HG03460 (cell line): Measurements from ENCODE around the gene CD164L2.
"Not testable (repeated sequence)": the region's sequence is repeated elsewhere in the genome, so short reads cannot be mapped to it uniquely, and the experiment has no call there.

Source experiments
- ATAC-seq: cut with Tn5 transposase; IDR thresholded peaks from one replicate; pipeline ENCODE4 v1.9.1; 2021; ENCODE audit not compliant: unreplicated experiment

The CD164L2 gene

DNA sequence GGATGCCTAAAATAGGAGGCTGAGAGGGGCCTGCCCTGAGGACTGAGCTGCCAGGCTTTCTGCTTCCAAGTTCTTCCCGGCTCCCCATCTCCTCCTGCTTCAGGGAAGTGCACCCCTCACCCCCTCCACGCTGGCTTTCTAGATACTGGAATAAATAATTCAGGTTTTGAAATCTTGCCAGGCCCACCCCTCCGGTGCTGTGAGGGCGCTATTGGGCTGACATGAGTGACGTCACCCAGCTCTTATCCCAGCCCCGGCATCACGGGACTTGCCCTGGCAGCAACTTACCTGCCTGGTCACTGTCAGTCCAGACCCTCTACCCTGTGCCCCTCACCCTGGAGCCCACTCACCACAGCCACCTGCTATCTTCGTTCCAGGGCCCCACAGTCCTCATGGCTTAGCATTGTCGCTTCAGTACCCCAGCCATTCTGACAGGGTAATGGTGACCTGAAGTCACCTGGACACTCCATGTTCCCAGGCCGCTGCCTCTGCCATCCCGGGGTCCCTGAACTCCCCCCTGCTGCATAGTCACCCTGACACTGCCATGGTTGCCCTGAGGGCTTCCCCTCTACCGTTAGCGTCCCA lies 8.5 kb upstream of the CD164L2 start:
- no peak for ATAC-seq

DNA sequence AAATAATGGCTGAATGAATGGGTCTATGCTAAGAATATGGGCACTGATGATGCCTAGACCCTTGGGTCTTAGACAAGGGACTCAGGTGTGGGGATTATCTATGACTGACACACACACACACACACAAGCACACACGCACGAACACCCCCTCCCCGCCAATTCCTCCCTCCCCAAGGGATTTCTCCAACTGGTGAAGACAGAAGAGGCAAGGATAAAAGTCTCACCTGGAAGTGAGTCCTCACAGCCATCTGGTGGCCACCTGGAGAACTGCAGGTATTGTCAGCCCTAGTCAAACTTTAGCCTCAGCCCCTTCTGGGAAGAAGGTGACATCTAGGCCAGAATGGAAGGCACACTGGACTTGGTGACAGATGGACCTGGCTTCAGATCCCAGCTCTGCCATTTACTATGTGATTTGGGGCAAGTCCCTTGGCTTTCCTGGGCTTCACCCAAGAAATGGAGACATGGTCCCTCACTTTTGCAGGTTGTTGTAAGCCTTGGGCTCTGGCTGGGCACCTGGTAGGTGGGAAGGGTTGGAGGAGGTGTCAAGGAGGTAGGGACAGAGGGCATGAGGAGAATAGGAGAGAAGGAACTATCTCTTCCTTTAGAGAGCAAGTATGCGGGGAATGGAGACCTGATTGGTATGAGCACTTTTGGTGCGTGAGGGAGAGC lies 5.3 kb upstream of the CD164L2 start:
- ATAC-seq: no peak

DNA sequence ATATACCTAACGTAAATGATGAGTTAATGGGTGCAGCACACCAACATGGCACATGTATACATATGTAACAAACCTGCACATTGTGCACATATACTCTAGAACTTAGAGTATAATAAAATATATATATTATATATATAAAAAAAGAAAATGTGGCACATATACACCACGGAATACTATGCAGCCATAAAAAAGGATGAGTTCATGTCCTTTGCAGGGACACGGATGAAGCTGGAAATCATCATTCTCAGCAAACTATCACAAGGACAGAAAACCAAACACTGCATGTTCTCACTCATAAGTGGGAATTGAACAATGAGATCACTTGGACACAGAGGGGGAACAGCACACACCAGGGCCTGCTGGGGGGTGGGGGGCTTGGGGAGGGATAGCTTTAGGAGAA lies 1.7 kb upstream of the CD164L2 start:
- ATAC-seq: not testable (repeated sequence)

DNA sequence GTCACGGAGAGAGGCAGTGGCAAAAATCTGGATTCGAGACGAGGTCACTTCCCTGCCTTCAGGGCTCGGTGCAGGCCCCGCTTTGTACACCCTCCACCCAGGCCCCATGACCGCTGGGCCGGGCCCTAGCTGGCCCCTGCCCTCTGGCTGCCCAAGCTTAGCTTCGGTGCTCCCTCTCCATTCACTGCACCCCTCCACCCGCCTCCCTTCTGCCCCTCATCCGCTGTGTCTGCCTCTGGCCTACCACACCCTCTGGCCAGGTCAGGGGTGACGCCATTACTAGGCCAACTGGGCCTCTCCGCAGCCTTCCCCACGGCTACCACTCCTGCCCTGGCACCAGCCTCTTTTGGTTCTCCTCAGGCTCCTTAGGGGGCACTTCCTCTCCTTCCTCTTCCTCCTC lies 528 bp upstream of the CD164L2 start:
- ATAC-seq: no peak

DNA sequence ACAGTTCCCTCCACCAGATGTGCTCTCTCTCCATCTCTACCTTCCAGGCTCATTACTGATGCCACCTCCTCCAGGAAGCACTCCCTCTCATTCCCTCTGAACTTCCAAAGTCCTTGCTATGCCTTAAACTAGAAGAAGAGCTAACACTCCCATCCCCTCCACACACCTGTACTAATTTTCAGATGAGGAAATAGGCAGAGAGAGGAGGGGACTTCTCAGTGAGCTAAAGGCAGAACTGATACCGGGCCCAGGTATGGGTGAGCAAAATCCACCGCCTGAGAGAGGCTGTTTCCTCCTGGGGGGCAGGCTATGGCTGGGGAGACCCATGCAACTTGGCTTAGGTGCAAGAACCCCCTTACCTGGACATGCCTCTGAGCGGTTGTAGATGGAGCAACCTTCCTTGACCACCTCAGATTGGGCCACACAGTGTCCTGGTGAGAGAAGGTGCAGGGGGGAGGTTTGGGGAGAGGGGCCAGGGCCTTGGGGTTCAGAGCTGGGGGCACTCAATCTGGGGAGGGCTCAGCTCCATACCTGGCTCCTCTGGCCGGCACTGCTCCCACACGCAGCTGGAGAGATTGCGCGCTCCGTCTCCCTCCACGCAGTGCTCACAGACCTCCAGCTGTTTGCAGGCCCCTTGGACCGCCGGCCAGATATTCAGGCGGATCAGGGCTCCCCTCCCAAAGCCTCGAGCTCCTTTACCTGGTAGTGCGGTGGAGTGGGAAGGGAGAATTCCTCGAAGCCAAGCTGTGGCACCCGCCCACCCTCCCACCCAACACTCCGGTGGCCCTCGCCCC lies 967 bp downstream of the CD164L2 start:
- ATAC-seq: no peak

DNA sequence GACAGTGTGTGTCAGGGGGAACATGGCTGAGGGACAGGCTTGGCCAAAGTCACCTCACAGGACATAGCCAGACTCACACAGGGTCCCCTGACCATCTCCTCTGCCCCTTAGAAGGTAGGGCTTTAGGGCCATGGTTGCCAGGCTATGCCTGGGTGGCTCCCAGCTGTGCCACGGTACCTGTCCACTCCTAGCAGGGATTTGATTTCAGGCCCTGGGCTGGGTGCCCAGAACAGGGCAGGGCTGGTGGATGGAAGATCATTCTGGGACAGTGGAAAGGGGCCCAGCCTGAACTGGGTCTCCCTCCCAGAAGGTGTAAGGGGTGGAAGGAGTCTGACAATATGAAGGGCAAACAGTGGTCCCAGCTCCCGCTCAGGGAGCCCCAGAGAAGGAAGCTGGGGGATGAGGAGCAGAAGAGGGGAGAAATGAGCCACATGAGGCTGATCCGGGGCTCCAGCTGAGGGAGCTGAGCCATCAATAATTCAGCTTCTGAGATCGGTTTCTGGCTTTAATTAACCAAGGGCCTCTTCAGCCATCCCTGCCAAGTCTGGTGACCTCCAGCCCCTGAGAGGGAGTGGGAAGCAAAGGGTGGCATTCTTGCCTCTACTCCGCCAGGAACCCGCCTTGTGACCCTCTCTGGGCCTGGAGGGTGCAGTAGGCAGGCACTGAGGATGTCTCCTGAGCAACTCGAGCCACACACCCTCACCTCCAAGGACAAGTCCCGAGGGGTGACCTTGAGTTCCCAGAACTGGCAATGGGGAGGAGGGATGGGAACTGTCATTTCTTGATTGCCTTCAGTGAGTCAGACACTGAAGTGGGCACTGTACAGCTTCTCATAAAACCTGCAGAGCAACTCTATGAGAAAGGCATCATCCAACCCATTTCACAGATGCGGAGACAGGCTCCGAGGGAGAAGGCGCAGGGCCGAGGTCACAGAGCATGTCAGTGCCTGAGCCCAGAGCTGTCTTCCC lies 2.1 kb downstream of the CD164L2 start:
- no peak for ATAC-seq

DNA sequence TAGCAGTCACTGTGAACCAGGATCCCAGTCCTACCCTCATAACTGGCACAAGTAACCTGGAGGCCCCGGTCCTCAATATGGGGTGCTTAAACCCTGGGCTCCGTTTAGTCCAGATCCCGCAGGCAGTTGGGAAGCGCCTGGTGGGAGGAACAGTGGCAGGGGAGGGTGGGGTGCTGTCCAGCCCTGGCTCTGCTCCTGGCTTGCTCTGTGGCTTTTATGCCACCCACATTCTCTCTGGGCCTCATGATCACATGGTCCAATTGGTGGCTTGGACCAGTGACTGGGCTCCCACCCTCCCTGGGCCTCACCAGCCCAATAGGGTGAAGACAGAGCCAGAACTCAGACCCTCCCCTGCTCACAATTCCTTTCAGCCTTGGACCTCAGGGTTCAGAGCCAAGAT lies 2.9 kb downstream of the CD164L2 start:
- ATAC-seq: no peak

DNA sequence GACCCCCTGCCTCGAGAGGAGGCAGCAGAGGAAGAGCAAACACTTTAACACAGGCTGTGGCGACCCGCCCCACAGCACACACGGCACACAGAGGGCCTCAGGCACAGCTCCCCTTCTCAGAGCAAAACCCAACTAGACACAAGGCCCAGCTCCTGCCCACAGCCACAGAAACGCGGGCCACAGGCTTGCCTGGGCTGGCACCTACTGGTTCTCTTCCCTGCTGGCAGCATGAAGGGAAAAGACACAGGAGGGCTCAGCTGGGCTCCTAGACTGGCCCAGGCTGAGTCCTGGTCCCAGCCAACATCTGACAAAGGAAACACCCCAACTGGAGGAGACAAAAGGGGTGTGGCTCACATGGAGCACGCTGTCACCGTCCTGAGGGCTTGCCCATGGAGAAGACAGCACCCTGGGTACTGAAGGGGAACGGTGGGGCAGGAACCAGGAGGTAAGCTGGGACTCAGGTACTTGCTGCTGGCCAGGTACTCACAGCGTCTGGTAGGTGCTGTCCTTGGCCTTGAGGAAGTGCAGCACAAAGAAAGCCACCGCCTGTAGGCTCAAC lies 3.5 kb downstream of the CD164L2 start:
- no peak for ATAC-seq

DNA sequence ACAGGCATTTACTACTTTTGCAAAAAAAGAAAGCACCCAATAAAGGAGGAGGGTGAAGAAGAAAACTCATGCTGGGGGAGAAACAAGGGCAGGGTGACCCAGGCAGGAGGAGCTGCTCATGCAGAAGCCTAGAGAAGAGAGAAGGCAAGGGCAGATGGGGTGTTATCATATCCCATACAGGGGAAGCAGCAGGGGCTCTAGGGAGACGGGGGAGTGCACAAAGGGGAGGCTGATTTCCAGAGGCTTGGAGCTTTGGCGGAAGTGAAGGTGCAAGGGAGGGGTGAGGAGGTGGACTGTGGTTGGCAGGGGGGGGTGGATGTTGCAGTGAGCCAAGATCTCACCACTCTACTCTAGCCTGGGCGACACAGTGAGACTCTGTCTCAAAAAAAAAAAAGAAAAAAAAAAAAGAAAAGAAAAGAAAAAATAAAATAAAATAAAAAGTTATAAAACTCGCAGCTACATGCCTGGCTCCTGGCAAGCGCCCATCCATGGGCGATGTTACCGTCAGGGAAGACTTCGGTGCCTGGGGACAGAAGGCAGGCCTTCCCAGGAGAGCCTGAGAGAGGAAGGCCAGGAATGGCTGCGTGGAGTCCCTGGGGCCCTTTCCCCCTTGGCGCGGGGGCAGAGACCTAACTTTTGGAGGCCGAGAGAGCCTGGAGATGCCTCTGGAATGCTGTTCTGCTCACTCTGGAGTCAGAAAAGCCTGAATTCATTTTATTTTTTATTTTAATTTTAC lies 5.2 kb downstream of the CD164L2 start:
- no peak for ATAC-seq

DNA sequence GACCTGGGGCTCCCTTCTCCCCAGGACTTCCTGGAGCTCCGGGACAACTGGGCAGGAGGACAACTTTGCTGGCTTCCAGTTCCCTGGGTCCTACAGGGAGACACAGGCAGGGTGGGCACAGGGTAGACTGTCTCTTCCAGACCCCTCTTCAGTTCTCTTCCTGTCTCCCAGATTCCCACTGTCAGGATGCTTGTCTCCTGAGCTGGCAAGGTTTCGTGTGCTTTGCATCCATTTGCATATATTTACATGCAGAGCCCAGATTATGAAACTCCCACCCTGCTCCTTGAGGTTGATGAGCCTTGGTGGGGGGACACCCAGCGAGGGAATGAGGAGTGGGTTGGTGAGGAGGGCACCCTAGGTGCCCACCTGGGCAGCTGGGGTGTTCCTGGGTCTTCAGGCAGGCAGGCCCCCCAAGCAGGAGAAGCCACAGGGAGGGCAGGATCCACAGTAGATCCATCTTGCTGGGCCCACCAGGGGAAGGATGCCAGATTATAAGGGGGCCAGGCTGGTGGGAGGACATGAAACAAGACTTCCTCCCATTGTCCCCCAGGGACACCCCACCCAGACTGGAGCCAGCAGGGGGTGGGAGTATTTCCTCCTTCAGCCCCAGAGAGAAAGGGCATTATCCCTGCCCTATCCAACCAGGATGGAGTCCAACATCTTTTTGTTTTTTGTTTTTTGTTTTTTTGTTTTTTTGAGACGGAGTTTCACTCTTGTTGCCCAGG lies 8.6 kb downstream of the CD164L2 start, which contains the start of gene FCN3:
Gene FCN3, minus strand, starts transcription at position 463 of the 725 bp plus-strand sequence. Its CDS starts 6 bp downstream, at position 457.
- ATAC-seq: no peak

DNA sequence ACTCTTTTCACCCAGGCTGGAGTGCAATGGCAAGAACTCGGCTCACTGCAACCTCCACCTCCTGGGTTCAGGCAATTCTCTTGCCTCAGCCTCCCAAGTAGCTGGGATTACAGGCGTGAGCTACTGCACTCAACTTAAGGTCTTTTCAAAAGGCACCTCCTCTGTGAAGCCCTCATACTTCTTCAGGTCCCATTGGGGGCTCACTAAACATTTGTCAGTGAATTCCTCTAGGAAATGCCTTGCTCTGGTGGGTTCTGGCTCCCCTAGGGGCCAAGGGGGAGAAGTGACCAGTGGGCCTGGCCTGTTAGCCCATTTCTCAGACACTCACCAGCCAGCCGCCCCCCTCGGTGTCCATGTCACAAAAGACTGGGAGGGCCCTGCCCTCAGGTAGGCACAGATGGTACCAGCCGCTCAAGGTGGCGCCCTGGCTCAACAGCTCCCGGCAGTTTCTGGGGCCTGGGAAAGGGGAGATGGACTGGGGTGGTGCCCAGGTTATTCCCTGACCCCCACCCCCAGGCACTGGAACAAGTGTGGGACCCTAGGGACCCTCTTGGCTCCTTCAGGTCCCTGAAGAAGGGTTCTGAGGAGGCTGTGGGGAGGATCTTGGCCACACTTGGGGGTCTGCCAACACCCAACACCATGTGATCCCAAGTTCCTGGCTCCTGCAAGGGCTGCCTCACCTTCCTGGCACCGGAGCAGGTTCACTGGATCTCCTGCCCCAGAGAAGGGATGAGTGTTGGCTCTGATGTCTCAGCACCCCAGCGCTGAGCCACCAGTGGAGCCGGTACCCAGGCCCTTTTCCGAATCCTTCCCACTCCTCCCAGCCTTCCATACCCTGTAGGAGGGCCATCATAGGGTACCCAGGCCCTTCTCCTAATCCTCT lies 10.1 kb downstream of the CD164L2 start:
- no peak for ATAC-seq

DNA sequence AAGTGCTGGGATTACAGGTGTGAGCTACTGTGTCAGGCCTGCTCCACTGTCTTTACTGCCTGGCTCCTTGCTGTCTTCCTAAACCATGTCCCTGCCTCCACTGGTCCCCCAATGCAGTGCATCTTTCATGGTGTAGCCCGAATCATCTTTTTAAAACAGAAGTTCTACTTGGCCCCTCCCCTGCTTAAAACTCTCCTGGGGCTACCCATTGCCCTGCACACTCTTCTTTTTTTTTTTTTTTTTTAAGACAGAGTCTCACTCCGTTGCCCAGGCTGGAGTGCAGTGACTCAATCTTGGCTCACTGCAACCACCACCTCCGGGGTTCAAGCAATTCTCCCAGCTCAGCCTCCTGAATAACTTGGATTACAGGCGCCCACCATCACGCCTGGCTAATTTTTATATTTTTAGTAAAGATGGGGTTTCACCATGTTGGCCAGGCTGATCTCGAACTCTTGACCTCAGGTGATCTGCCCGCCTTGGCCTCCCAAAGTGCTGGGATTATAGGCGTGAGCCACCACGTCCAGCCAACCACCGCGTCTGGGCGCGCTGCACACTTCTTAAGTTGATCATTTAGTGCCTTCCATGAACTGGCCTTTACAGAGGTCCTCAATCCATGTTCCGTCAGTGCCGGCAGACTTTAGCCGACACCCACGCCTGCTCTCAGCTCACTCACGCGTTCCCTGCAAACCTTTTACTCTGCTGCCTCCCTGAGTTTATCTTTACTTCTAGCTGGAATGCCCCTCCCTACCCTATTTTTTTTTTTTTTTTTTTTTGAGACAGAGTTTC lies 10.9 kb downstream of the CD164L2 start:
- ATAC-seq: no peak

DNA sequence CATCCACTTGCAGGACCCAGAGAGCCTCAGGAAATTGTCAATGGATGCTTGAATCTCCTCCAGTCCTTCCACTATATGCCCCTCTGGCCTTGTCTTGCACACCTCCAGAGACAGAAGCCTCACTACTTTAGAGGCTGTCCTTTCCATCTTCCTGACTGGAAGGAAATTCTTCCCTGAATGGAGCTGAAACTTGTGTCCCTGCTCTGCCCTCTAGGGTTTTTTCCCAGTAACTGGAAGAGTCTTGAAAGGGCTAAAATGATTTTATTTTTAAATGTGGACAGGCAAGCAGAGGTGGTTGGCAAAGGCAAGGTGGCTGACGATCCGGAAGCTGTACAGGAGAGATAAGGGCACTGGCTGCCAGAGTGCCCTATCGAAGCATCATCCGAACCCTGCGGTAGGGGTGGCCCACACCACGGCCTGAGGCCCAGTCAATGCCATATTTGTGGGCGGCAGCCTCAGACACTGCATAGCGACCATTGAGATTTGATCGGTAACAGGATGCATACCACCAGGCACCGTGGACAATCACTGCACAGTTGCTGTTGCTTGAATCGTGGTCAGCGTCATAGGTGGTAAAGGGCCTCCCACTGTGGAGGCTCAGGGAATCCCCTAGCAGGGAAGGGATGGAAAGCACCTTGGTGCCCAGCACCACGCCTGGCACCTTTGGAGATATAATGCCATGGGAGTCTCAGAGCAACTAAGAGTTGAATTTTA lies 14.1 kb downstream of the CD164L2 start:
- ATAC-seq: no peak

DNA sequence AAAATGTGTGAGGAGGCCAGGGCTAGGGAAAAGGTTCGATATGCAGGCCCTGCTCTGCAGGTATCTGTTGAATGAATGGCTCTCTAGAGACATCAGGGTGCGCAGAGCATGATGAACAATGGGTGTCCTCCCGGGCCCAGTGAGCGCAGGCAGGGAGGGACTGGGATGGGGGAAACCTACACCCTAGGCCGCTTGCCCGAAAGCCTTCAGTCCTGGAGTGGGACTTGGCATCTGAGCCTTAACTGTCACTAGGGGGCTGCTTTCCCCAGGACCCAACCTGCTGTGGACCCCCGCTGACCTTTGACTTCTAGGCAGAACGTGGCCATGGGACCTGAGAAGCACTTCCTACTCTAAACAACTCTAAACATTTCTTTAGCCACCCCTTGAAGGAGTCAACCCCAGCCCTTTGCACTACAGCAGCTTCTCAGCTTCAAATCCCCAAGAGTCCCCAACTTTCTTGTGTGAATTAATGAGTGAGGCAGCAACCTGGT lies 15.9 kb downstream of the CD164L2 start:
- ATAC-seq: no peak

DNA sequence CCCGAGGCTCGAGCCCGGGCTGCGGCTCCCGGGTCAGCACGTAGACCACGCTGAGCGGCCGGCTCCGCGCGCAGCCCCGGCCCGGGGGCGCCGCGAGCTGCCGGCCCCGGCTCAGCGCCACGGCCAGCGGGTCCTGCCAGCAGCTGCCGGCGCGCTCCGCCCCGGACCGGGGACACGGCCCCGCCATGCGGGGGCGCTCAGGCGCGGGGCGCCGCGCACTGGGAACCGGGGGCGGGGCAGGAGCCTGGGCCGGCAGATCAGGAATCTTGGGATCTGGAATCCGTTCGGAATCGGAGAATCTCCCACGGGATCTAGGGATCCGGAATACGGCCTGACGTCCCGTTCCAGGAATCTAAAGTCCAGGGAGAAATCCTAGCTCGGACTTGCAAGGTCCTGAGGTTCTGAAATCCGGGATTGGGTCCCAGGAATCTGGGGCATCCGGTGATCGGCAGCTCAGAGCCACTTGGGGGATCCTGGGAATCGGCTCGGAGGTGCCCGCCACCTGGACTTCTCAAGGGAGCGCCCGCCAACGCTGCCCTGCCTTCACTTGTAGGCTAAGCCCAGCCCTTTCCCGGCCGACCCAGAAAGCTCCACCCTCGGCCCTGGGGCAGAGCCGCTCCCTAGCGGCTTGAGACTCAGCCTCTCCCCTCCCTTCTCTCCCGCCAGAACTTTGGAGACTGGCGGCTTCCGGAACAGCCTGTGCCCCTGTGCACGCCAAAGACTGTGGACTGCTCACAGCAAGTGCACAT lies 16.5 kb downstream of the CD164L2 start, which contains the start of gene MAP3K6:
Gene MAP3K6, minus strand, starts transcription at position 551 of the 749 bp plus-strand sequence. Its CDS starts 364 bp downstream, at position 187.
- ATAC-seq: no peak

DNA sequence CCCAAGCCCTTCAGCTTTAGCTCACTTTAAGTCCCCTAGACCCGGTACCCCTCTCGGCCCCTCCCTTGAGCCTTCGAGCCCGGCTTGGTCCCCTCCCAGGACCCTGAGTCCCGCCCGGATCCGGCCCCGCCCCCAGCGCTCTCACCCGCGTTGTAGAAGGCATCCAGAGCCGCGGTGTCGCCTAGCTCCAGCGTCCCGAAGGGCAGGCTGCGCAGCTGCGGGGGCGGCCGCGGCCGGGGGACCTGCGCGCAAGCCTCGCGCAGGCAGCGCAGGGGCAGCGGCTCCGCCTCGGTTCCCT lies 17.1 kb downstream of the CD164L2 start:
- no peak for ATAC-seq
